ENCODE measurements around the gene ZNF785. TPM values are rescaled to one million over a fixed set of nuclear protein-coding genes. Genes with fewer than 3 reads are reported as not detected.
"Not testable (repeated sequence)": the region's sequence is repeated elsewhere in the genome, so short reads cannot be mapped to it uniquely, and the experiment has no call there.

Gene ZNF785
- polyA plus RNA-seq, 1 donor, result 12.9 TPM

GRCh38 chr16:30565526-30565925 lies 20.0 kb downstream of the ZNF785 start:
- DNase-seq, result no peak

- DNase-seq, result no peak
These were observed 23.5 kb downstream of the ZNF785 start for GRCh38 chr16:30562021-30562420.

- no peak for DNase-seq
These were observed 24.2 kb downstream of the ZNF785 start for GRCh38 chr16:30561089-30561816.

DNA sequence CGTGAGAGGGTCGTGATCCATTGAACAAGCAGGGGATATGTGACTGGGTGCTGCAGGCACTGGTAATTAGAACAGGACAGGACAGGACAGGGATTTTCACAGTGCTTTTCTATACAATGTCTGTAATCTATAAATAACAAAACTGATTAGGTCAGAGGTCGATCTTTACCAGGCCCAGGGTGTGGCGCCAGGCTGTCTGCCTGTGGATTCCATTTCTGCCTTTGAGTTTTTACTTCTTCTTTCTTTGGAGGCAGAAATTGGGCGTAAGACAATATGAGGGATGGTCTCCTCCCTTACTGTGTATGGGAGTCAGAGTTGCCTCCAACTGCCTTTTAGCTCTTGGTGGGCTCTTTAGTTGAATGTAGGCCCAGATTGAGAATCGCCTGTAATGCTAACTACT lies 25.8 kb downstream of the ZNF785 start:
- no peak for DNase-seq

- no peak for DNase-seq
These were observed 26.6 kb downstream of the ZNF785 start for GRCh38 chr16:30558789-30559377.

- DNase-seq, result peak; percentile 96
These were observed 27.3 kb downstream of the ZNF785 start, which contains the start of gene ZNF764 for GRCh38 chr16:30557957-30558788. ZNF764 (minus strand) TSS chr16:30558374; CDS start chr16:30558182, 192 bp downstream.

- DNase-seq, result no peak
These were observed 27.9 kb downstream of the ZNF785 start for GRCh38 chr16:30557707-30557956.

DNA sequence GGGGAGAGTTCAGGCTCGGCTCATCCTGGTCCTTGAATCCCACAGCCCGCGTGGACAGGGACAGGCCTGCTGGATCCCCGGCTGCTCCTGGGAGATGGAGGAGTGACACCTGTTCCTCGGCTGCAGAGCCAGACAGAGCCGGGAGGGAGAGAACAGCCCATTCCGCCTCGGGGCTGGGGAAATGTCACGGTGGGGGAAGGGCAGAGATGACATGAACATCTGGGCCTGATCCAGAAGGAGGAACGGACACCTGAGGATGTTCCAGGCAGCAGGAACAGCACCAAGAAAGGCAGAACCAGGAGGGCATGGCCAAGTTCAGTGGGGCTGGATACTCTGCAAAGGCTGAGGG lies 29.4 kb downstream of the ZNF785 start:
- DNase-seq, result no peak

GRCh38 chr16:30555315-30556124 lies 30.0 kb downstream of the ZNF785 start:
- no peak for DNase-seq

DNA sequence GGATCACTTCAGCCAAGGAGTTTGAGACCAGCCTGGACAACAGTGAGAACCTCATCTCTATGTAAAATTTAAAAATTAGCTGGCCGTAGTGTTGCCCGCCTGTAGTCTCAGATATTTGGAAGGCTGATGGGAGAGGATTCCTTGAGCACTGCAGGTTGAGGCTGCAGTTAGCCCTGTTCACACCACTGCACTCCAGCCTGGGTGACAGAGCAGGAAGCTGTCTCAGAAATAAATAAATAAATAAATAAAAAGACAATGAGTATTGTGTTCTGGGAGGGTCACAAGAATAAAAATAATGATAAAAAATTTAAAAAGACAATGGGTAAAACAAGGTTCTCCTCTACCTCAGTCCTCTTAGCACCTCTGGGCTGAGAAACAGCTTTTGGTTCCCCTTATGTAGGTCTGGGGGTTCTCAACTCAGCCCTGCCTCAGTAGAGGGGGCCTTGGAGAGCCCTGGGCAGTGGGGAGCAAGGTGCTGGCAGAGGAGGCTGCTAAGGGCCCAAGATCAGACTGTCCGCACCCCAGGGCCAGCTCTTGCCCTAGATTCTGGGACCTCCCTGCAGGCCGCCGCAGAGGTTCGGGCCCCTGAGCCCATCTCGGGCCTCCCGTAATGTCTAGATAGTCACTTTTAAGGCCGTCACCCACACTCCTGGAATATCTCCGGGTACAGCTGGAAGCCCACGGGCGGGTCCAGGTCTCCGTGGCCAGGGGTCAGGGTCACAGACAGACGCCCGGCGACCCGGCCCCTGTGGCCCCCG lies 30.8 kb downstream of the ZNF785 start:
- no peak for DNase-seq

- no peak for DNase-seq
These were observed 32.1 kb downstream of the ZNF785 start for GRCh38 chr16:30553393-30553899.

GRCh38 chr16:30552956-30553355 lies 32.5 kb downstream of the ZNF785 start:
- no peak for DNase-seq

DNA sequence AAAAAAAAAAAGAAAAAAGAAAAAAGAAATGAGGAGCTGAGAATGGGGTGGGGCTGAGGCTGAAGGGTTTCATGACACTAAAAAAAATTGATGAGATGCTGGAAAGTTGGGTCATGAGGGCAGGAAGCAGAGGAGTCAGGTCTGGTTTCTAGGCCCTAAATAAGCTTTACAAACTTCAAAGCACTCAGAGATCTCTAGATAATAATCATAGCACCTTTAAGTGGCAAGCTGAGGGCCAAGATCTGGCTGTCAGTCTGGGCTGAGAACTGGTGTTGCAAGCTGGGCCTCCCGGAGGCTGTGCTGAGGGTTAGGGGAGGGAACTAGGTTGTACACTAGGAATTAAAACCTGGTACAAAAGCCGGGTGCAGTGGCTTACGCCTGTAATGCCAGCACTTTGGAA lies 33.7 kb downstream of the ZNF785 start:
- no peak for DNase-seq

DNA sequence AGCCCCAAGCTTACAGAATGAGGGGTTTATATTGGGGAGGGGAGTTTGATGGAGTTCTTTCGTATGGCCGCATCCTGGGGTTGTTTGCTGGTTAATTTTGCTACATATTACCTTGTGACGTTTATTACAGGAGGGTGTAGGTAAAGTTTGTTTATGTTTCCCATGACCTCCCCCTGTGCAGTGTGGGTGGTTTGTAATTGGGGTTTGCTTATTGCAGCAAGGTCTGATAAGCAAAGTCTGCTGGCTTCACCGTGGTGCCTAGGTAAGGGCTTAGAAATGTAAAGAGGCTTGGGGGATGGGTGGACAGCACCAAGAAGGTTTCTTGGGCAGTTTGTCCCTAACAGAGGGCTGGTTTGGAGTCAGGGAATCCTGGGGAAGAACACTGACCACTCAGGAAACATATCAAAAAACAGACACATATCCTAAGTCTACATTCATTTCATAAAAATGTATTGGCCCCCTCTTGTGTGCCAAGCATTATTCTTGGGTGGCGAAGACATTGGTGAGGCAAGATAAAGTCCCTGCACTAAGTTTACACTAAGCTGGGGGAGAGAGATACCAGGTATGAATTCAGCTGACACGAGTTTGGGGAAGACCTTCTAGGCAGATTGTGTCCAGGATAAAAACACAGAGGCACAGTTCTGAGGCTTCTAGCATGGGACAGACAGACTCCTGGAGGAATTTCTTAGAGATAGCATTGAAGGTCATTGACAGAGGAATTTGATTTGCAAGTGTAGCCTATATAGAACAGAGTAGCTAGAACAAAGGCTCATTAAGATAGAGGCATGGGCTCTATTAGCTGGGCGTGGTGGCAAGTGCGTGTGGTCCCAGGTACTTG lies 36.9 kb downstream of the ZNF785 start:
- DNase-seq, result no peak

DNA sequence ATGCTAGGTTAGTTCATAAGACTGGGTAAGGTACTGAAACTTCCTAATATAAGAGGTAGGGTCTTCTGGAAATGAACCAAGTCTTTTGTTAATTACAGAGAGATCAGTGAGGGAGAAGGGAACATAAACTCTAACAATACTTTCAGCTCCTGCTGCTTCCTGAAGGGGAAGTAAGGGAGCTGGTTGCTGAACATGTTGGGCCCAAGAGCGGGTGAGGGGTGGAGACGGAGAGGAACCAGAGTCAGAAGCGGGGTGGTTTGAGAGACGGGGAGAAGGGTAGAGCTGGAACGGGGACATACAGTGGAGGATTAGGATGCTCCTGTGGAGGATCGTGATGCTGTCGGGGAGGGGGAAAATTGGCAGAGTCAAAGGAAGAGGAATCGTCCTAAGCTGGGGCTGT lies 39.4 kb downstream of the ZNF785 start:
- DNase-seq, result no peak

- DNase-seq, result no peak
These were observed 42.4 kb downstream of the ZNF785 start for GRCh38 chr16:30543067-30543466.

DNA sequence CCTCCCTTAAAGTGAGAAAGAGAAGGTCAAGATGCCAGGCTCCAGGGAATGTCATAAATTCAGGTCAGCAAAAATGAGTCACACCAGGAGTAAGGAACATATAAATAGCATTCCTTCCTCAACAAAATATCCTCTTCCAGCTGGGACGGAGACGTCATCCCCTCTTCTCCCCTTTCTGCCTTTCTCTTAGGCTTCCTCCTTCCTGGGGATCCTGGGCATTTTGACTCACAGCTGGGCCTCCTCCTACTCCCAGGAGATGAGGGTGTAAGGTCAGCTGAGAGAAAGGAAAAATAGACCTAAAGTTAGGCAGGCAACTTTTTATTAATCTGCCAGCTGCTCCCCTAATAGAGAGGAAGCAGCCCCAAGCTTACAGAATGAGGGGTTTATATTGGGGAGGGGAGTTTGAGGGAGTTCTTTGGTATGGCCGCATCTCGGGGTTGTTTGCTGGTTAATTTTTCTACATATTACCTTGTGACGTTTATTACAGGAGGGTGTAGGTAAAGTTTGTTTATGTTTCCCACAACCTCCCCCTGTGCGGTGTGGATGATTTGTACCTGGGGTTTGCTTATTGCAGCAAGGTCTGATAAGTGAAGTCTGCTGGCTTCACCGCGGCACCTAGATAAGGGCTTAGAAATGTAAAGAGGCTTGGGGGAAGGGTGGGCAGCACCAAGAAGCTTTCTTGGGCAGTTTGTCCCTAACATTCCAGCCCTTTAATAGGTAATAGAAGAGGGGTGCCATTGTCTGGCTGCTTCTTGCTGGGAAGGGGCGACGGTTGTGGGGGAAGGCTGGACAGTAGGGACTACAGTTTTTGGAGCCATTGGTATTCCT lies 43.8 kb downstream of the ZNF785 start:
- DNase-seq, result no peak

GRCh38 chr16:30540916-30541464 lies 44.5 kb downstream of the ZNF785 start:
- DNase-seq, result not testable (repeated sequence)

DNA sequence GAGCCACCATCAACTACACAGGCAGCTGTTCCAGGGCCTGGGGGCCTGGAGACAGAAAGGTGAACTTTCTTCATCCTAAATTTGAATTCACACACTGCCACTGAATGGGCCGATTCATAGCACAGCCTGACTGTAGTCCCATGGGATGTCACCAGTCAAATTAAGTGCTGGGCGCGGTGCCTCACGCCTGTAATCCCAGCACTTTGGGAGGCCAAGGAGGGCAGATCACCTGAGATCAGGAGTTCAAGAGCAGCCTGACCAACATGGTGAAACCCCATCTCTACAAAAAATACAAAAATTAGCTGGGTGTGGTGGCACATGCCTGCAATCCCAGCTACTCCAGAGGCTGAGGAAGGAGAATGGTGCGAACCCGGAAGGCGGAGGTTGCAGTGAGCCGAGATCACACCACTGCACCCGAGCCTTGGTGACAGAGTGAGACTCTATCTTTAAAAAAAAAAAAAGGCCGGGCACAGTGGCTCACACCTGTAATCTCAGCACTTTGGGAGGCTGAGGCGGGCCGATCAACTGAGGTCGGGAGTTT lies 45.4 kb downstream of the ZNF785 start:
- not testable (repeated sequence) for DNase-seq
